ENCODE measurements around the gene SCAF1. TPM values are rescaled to one million over a fixed set of nuclear protein-coding genes. Genes with fewer than 3 reads are reported as not detected.

Gene SCAF1
- total and polyA plus RNA-seq, 2 of the 13 experiments (the other 11 are each of a cell fraction or from before 2014, with no cell fraction given): 3.3 to 6.1 TPM

DNA sequence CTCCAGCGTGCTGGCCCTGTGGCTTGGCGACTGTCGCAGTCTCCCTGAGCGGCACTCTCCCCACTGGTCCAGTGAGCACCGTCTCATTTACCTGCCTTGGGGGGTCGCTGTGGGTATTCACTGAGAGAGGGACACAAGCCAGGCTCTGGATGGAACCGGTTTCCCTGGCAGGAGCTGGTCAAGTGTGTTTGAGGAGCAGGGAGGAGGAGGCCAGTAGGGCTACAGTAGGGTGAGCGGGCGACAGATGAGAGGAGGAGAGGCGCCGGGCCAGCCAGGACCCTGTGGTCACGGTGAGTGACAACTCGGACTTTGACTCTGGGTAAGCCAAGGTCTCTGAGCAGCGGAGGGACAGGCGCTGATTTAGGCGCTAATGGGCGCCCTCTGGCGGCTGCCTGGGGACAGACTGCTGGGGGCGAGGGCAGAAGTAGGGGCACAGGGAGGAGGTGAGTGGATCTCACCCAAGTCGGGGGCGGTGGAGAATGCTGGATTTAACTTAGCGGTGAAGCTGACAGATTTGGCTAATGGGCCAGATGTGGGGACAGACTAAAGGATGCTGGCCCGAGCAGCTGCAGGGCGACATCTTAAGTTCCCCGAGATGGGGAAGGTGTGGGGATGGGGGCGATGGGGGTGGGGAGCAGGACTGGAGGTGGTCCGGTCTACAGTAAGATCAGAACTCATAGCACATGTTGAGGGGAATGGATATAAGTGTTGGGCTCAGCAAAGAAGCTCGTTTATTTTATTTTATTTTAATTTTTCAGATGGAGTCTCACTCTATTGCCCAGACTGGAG lies 30.3 kb downstream of the SCAF1 start (continued):
- TF ChIP-seq, protein P1, sequence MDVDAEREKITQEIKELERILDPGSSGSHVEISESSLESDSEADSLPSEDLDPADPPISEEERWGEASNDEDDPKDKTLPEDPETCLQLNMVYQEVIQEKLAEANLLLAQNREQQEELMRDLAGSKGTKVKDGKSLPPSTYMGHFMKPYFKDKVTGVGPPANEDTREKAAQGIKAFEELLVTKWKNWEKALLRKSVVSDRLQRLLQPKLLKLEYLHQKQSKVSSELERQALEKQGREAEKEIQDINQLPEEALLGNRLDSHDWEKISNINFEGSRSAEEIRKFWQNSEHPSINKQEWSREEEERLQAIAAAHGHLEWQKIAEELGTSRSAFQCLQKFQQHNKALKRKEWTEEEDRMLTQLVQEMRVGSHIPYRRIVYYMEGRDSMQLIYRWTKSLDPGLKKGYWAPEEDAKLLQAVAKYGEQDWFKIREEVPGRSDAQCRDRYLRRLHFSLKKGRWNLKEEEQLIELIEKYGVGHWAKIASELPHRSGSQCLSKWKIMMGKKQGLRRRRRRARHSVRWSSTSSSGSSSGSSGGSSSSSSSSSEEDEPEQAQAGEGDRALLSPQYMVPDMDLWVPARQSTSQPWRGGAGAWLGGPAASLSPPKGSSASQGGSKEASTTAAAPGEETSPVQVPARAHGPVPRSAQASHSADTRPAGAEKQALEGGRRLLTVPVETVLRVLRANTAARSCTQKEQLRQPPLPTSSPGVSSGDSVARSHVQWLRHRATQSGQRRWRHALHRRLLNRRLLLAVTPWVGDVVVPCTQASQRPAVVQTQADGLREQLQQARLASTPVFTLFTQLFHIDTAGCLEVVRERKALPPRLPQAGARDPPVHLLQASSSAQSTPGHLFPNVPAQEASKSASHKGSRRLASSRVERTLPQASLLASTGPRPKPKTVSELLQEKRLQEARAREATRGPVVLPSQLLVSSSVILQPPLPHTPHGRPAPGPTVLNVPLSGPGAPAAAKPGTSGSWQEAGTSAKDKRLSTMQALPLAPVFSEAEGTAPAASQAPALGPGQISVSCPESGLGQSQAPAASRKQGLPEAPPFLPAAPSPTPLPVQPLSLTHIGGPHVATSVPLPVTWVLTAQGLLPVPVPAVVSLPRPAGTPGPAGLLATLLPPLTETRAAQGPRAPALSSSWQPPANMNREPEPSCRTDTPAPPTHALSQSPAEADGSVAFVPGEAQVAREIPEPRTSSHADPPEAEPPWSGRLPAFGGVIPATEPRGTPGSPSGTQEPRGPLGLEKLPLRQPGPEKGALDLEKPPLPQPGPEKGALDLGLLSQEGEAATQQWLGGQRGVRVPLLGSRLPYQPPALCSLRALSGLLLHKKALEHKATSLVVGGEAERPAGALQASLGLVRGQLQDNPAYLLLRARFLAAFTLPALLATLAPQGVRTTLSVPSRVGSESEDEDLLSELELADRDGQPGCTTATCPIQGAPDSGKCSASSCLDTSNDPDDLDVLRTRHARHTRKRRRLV (CRISPR knock-in tag; IDR thresholded peaks at IDR 0.05): peak; percentile 69; the same call in 1 of the 2 replicates
- TF ChIP-seq TCF12 (IDR thresholded peaks at IDR 0.05) (no peak), TCF12 (CRISPR knock-in tag; IDR thresholded peaks at IDR 0.05) (peak; percentile 69; the same call in 1 of the 2 replicates), HNRNPL (IDR thresholded peaks at IDR 0.05; ENCODE audit: low read depth, low read length) (peak; percentile 70; the same call in 1 of the 2 replicates), POLR2G (IDR thresholded peaks at IDR 0.05; ENCODE audit: low read depth, low read length) (peak; percentile 33; the same call in 1 of the 2 replicates), ZNF274 (CRISPR knock-in tag; IDR thresholded peaks at IDR 0.05) (peak; percentile 81; the same call in 1 of the 2 replicates), RARA (CRISPR knock-in tag; IDR thresholded peaks at IDR 0.05) (0 out of 2 replicates have a peak, but pooled peaks have one; percentile 21), ZNF709 (CRISPR knock-in tag; IDR thresholded peaks at IDR 0.05) (0 out of 2 replicates have a peak, but pooled peaks have one; percentile 58), ZNF547 (CRISPR knock-in tag; IDR thresholded peaks at IDR 0.05) (peak; percentile 75; the same call in 1 of the 2 replicates), HOXA3 (CRISPR knock-in tag; IDR thresholded peaks at IDR 0.05) (peak; percentile 69; the same call in 1 of the 2 replicates)
- TF ChIP-seq, protein P2, sequence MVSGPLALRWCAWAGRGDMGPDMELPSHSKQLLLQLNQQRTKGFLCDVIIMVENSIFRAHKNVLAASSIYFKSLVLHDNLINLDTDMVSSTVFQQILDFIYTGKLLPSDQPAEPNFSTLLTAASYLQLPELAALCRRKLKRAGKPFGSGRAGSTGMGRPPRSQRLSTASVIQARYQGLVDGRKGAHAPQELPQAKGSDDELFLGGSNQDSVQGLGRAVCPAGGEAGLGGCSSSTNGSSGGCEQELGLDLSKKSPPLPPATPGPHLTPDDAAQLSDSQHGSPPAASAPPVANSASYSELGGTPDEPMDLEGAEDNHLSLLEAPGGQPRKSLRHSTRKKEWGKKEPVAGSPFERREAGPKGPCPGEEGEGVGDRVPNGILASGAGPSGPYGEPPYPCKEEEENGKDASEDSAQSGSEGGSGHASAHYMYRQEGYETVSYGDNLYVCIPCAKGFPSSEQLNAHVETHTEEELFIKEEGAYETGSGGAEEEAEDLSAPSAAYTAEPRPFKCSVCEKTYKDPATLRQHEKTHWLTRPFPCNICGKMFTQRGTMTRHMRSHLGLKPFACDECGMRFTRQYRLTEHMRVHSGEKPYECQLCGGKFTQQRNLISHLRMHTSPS (CRISPR knock-in tag; IDR thresholded peaks at IDR 0.05; ENCODE audit: low read depth): 0 out of 2 replicates have a peak, but pooled peaks have one; percentile 46
- TF ChIP-seq, protein P3, sequence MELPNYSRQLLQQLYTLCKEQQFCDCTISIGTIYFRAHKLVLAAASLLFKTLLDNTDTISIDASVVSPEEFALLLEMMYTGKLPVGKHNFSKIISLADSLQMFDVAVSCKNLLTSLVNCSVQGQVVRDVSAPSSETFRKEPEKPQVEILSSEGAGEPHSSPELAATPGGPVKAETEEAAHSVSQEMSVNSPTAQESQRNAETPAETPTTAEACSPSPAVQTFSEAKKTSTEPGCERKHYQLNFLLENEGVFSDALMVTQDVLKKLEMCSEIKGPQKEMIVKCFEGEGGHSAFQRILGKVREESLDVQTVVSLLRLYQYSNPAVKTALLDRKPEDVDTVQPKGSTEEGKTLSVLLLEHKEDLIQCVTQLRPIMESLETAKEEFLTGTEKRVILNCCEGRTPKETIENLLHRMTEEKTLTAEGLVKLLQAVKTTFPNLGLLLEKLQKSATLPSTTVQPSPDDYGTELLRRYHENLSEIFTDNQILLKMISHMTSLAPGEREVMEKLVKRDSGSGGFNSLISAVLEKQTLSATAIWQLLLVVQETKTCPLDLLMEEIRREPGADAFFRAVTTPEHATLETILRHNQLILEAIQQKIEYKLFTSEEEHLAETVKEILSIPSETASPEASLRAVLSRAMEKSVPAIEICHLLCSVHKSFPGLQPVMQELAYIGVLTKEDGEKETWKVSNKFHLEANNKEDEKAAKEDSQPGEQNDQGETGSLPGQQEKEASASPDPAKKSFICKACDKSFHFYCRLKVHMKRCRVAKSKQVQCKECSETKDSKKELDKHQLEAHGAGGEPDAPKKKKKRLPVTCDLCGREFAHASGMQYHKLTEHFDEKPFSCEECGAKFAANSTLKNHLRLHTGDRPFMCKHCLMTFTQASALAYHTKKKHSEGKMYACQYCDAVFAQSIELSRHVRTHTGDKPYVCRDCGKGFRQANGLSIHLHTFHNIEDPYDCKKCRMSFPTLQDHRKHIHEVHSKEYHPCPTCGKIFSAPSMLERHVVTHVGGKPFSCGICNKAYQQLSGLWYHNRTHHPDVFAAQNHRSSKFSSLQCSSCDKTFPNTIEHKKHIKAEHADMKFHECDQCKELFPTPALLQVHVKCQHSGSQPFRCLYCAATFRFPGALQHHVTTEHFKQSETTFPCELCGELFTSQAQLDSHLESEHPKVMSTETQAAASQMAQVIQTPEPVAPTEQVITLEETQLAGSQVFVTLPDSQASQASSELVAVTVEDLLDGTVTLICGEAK (IDR thresholded peaks at IDR 0.05): no peak
- TF ChIP-seq, protein P3 (CRISPR knock-in tag; IDR thresholded peaks at IDR 0.05): peak; percentile 60; the same call in 1 of the 2 replicates

Measured in HepG2 (cell line).